Measurements from ENCODE around the gene BHLHE23.

BHLHE23 gene

DNA sequence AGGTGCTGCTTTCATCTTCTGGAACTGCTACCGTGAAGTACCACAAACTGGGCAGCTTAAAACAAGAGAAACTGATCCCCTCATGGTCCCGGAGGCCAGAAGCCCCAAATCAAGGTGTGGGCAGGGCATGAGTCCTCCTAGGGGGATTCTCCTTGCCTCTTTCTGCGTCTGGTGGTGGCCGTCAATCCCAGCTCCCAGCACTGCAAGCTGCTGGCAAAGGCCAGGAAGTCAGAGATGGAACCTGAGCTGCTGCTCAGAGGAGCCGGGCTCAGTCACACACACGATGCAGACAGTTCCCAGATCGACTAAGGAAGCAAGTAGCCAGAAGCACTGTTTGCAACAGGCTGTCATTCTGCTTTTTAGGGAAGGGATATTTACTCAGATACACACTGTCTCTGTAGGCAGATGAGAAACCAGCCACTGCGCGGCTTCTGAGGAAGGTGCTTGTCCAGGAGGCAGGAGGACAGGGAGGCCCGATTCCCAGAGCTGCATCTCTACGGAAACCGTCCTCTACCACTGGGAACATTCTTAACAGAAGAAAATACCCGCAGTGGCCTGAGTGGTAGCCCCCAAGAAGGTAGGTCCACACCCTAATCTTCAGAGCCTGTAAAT is 15.5 kb downstream of the BHLHE23 start:
- TF ChIP-seq, protein P1, sequence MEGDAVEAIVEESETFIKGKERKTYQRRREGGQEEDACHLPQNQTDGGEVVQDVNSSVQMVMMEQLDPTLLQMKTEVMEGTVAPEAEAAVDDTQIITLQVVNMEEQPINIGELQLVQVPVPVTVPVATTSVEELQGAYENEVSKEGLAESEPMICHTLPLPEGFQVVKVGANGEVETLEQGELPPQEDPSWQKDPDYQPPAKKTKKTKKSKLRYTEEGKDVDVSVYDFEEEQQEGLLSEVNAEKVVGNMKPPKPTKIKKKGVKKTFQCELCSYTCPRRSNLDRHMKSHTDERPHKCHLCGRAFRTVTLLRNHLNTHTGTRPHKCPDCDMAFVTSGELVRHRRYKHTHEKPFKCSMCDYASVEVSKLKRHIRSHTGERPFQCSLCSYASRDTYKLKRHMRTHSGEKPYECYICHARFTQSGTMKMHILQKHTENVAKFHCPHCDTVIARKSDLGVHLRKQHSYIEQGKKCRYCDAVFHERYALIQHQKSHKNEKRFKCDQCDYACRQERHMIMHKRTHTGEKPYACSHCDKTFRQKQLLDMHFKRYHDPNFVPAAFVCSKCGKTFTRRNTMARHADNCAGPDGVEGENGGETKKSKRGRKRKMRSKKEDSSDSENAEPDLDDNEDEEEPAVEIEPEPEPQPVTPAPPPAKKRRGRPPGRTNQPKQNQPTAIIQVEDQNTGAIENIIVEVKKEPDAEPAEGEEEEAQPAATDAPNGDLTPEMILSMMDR (conservative IDR thresholded peaks at IDR 0.05), result no peak
- no peak overlapping the region for H3K27ac ChIP-seq

DNA sequence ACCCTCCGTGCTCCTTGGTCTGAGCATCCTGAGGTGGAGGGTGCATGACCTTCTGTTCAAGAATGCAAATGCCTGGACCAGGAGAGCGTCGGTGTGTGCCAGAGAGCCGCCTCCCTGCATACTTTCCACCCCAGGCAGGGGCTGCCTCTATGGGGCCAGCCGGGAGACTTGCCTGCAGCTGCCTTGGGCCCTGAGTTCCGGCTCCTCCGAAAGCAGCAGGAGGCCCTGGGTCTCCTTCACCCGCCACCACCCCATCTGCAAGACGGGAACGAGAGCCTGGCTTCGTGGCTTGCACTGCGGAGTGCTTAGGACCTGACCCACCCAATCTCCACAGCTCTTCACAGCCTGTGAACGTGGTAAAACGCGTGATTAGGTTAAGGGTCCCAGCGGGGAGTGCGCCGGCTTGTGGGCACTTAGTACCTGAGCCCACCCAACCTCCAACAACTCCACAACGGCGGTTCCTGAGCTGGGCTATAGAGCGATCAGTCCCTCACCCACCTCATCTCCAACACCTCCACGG is 16.4 kb downstream of the BHLHE23 start:
- H3K27ac ChIP-seq, result no peak overlapping the region
- TF ChIP-seq, protein P1 (conservative IDR thresholded peaks at IDR 0.05), result no peak

DNA sequence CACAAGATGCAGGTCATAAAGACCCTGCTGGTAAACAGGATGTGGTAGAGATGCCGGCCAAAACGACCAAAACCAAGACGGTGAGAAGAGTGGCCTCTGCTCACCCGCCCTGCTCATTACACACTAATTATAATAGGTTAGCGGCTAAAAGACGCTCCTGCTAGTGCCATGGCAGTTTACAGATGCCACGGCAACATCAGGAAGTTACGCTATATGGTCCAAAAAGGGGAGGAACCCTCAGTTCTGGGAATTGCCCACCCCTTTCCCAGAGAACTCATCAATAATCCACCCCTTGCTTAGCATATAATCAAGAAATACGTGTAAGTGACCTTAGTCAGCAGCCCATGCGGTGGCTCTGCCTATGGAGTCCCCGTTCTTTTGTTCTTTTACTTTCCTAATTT is 17.6 kb downstream of the BHLHE23 start:
- no peak overlapping the region for H3K27ac ChIP-seq

DNA sequence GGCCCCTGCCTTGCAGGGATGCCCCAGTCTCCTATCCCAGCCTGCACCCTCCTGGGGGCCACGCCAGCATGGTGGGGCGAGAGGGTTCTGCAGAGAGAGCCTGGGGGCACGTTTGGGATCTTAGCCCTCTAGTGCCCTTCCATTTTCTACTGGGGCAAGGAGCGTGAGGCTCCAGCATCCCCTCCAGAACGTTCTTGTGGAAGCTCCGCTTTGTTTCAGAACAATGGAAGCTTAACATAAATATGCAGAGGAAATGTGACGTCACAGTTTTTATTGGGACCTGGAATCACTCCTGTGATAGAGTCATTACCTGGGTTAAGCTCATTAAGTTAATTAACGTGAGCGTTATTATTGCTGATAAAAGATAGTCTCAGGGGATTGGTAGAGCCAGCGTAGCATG is 19.6 kb downstream of the BHLHE23 start:
- TF ChIP-seq, protein P1 (conservative IDR thresholded peaks at IDR 0.05), result no peak
- H3K27ac ChIP-seq, result no peak overlapping the region

More for the DNA sequence above, 17.6 kb downstream of the BHLHE23 start:
- TF ChIP-seq, protein P1 (conservative IDR thresholded peaks at IDR 0.05), result no peak

DNA sequence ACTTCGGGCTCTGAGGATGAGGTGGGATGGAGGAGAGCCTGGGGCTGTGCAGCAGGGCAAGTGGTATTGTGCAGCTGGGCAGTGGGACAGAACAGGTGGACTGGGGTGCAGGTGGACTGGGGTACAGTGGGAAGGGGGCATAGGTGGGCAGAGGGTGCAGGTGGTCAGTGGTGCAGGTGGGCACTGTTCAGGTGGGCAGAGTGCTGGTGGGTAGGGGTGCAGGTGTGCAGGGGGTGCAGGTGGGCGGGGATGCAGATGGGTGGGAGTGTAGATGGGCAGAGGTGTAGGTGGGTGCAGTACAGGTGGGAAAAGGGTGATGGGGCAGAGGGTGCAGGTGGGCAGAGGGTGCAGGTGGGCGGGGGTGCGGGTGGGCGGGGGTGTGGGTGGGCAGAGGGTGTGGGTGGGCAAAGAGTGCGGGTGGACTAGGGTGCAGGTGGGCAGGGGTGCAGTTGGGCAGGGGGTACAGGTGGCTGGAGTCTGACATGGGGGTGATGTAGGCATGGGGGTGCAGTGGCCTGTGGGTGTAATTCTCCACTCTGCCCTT is 20.4 kb downstream of the BHLHE23 start:
- H3K27ac ChIP-seq, result no peak overlapping the region
- TF ChIP-seq, protein P1 (conservative IDR thresholded peaks at IDR 0.05), result no peak

DNA sequence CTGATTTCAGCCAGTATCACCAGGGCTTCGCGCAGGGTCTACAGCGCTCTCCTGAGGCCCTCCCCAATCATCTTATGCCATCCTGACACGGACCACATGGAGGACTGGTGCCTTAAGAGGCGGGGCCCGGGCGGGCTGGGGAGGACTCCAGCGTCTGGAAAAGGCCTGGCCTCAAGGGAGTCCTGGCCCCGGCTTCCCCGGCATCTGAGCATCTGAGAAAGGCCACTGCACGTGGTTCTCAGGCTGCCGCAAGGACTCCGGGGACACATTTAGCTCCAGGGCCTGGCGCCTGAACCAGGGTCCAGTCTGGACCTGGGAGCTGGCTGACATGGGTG is 21.4 kb downstream of the BHLHE23 start:
- TF ChIP-seq, protein P1 (conservative IDR thresholded peaks at IDR 0.05), result no peak
- no peak overlapping the region for H3K27ac ChIP-seq

DNA sequence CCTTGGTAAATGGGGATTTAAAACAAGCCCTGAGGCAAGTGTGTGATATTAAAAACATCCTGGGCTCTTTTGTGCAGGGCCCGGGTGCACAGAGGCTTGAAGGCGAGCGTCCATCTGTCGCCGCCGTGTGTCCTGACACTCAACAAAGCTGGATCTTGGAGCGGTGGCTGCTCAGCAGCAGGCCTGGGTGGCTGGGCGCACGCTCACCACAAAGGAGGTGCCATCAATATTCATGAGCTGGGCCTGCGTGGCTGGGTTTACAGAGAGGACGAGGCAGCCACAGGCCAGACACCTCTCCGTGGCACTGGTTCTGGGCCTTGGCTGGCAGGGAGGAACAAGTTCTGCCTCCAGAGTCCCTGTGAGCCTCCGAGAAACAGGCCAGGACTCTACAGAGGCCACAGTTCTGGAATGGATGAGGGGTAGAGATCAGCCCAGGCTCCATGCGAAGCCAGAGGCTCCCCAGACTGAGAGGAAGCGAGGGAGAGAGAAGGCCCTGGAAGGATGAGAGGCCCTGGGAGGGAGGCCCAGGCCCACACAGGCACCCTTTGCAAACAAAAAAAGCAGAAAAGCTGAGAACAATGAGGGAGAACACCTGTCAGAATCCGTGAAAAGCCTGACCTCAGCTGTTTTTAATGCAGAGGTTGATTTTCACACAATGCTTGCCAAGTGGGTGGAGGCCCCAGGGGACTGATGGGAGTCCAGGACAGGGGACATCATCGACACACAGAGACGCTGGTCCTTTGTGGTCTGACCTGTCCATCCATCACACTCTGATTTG is 21.9 kb downstream of the BHLHE23 start:
- H3K27ac ChIP-seq, result no peak overlapping the region
- TF ChIP-seq, protein P1 (conservative IDR thresholded peaks at IDR 0.05), result no peak

Data from VCaP (cell line).